NCI-H510A treated with DMSO at 0.1 percent for 48 hours (cell line): ENCODE measurements around the gene CES1.
"Not testable (repeated sequence)": the region's sequence is repeated elsewhere in the genome, so short reads cannot be mapped to it uniquely, and the experiment has no call there.

Experiments used
- DNase-seq: peaks from one replicate; lab custom pipeline; 2025; lab: John Stamatoyannopoulos, UW

Gene CES1

DNA sequence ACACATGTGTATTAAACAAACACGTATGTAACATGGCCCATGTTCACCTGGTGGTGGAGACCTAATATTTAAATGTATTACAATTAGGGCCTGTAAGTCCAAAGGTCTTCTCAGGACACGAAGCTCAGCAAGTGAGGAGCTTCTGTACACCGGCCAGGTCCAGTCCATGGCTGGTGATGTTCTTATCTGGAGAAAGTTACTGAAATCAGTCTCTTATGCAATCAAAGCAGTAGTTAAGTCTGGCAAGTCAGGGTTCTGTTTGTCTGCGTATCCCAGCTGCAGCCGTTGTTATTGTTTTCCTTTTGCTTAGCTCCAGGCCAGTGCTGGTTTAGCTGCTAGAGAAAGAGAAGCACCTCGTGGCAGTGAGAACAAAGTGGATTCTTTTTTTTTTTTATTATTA is 41.4 kb downstream of the CES1 start:
- not testable (repeated sequence) for DNase-seq

DNA sequence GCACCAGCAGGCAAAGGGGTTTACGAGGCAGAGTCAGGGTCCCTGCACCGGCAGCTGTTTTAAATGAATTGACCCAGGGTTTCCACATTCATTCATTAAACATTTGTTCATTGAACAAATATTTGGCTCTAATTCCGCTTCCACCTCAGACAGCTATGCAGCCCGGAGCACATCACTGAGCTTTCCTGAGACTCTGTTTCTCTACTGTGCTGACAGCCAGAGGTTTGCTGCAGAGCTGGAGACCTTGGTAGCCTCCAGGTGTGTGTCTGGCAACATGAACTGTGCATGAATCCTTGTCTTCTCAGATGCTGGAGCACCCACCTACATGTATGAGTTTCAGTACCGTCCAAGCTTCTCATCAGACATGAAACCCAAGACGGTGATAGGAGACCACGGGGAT is 42.7 kb downstream of the CES1 start:
- DNase-seq, result not testable (repeated sequence)

DNA sequence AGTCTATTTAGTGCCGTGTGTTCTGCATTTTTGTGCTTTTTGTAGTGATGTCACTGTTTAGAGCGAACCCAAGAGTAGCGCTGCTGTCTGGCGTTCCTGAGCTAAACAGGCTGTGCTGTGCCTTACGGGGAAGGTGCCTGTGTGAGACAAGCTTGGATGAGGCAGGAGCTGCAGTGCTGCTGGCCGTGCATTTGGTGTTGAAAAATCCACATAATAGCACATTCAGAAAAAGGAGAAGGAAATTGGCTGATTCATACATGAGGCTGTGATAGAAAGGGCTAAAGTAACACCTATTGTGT is 50.2 kb downstream of the CES1 start:
- not testable (repeated sequence) for DNase-seq

DNA sequence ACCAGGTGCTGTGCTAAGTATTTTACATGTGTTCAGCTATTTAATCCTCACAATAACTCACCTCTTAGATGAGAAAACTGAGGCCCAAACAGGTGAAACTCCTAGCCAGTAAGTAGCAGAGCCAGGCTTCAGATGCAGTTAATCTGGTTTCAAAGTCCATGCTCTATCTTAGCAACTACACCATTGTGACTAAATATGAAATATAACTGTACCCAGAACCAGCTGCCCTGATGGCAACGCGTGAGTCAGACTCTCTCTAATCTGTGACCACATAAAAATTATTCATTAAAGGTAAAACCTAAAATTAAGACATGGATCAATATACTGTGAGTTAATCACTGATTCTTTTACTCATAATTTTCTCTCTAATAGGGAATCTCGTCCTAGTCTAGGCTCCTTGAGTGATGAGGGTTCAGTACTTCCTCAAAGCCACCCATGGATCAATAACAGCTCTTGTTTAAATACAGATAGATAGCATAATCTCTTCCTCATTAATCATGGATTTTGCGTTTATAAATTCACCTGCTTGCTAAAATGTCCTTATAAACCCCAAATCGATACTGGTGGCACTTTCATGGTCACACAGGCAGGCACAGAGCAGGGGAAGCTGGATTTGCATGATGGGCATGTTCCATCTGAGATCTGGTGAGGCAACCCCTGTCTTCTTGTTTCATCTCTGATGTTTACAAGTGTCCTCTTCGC is 50.7 kb downstream of the CES1 start:
- not testable (repeated sequence) for DNase-seq

DNA sequence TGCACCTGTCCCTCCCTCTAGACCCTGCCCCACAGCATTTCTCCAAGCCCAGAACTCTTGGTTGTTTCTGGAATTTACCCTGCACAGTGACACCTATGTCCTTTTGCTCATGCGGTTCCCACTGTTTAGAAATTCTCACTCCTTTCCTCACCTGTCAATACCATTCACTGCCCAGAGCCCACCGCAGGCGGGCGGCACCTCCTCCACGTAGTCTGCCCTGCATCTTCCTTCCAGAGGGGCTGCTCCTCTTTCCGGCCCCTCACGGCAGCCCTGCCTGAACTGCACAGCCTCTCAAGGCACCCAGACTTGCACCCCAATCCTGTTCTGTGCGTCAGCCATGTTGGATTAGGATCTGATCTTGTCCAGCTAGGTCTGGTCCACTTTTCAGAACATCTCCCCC is 51.4 kb downstream of the CES1 start:
- not testable (repeated sequence) for DNase-seq

DNA sequence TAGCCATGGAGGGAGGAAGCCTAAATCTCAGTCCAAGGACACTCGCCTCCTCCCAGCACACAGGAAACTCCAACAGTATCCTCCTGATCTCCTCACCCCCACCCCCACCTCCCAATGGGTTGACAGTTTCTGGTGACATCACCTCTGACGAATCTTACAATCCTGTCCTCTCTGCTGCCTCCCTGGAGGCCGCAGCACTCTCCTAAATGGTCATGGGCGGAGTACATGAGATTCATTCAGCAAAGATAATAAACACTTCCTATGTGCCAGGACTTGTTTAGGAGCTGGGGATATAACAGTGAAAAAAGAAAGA is 52.8 kb downstream of the CES1 start:
- DNase-seq, result not testable (repeated sequence)

DNA sequence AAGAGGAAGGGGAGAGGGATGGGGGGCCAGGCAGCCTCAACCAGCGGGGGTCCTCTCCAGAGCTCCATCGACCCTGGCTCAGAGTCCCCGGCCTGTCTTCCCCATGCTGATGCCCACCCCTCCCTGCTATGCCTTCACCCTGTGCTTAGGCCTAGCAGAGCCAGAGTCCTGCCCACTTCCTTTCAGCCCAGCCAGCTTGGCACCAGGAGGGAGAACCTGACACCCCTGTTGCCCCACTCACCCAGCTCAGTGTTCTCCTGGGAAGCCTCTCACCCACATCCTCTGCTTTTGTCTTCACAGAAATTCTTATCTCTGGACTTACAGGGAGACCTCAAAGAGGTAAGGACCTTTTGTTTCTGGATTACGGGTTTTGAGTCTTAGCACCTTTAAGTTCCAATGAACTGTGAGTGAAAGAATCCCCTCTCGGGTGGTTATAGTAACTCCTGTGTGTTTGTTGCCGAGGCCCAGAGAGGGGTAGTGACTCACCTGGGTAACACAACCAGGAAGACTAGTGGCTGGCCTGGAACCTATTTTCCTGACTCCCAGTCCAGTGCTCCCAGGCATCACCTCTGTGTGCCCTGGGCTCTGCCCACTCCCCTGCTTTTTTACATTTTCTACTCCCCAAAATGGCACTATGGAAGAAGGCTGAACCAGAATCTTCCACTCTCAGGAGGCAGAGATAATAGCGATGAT is 53.3 kb downstream of the CES1 start:
- no peak for DNase-seq

DNA sequence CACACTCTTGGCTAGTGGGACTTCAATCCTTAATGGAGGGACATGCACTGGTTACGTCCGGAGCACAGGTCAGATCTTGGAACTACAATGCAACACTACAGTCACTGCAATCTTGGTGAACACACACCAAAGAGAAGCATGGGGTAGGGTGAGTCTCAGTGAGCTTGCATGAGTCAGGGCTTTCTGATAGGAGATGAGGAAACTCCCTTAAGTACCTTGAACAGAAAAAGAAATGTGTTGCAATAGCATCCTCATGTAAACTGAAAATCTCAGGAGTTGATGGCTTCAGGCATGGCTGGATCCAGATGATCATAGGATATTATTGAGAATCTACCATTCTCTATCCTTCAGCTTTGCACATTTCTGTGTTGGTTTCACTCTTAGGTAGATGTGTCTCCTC is 54.1 kb downstream of the CES1 start:
- DNase-seq, result no peak

DNA sequence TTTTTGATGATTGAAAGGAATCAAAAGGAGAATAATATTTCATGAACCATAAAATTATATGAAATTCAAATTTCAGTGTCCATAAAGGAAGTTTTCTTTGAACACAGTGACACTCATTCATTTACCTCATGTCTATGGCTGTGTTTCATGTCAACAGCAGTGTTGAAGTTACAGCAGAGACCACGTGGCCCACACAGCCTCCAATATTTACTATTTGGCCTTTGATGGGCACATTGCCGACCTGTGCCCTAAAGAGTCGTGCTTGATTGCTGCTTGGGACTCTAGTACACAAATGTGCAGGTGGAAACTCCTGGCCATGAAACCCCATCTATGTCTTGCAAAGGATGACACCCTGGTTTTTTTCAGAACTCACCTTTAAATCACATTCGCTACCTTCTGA is 57.0 kb downstream of the CES1 start:
- no peak for DNase-seq

DNA sequence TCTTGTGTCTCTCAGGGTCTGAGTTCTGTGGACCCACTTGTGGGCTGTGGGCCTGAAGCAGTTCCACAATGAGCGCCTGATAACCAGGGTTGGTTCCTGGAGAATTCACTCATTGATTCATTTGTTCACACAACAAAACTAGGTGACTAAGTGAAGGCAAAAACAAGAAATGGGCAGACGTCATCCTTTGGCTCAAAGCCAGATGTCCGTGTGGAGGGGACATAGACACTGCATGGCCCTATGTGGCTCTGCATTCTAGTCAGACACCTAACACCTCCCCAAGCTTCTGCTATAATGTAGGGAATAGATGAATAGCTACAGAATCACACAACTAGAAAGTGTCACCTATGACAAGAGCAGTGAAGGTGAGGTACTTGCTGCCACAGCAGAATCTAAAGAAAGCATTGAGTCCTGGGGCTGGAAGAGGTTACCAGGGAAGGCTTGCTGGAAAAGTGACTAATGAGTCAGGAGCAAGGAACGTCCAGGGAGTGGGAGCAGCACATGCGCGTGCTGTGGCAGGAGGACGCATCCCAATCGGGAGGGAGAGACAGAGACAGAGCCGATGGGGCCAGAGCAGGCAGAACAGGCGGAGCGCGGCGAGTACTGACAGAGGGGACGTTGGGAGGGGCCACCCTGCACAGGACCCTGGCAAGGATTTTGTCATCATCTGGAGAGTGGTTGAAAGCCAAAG is 58.9 kb downstream of the CES1 start:
- DNase-seq, result no peak

DNA sequence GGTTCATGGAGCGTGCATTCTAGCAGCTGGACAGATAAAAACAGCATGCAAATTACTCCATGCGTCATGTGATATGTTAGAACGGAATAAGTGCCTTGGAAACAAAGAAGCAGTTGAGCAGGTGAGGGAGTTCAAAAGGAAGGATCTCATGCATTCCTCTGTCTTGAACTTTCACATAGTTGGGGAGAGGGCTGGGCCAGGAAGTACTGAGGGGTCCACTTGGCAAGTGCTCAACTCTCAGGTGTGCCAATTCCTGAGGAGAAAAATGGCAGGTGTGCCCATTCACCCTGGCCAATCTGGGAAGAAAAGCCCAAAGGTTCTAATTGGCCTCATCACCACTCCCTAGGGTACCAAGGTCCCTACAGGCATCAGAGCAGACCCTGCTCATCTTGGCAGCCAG is 67.7 kb downstream of the CES1 start:
- DNase-seq, result no peak

DNA sequence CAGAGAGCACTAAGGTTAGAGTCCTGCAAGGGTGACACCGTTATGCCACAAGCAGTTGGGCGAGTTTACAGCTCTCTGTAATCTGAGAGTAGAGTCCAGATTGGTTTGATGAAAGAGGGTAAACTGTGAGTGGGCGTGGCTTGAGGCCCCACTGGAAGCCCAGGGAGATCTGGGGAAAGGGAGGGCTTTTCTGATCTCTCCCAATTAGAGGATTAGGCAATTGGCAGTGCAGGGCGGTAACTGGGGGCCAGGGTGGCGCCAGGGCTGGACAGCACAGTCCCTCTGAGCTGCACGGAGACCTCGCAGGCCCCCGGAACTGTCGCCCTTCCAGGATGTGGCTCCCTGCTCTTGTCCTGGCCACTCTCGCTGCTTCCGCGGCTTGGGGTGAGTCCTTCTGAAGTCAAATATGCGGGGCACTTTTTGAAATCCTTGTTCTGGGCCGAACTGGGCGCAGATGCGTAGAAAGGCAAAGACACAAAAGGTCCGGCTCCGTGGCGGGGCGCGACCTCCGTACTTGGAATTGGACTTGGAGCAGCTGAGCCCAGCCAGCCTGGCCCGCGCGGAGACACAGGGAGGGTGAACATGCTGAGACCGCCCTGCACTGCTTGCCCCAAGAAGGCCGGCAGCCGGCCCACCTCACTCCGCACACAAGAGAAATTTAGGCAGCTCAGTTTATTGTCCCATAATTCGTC is 72.4 kb downstream of the CES1 start:
- no peak for DNase-seq

DNA sequence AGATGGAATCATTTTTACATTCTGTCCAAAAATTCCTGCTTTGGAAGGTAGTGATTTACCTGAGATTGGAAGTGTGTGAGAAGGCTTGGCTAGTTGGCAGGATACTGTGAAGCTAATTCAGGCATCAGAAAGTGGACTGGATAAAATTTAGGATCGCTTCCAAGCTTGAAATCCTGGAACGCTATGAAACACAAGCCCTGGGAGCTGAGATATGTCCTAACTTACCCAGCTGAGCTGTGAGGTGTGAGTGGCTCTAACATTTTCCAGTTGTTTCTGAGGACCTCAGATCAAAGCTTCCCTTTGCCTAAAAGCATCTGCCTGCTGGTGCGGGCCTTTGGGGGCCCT is 73.0 kb downstream of the CES1 start:
- DNase-seq, result not testable (repeated sequence)

DNA sequence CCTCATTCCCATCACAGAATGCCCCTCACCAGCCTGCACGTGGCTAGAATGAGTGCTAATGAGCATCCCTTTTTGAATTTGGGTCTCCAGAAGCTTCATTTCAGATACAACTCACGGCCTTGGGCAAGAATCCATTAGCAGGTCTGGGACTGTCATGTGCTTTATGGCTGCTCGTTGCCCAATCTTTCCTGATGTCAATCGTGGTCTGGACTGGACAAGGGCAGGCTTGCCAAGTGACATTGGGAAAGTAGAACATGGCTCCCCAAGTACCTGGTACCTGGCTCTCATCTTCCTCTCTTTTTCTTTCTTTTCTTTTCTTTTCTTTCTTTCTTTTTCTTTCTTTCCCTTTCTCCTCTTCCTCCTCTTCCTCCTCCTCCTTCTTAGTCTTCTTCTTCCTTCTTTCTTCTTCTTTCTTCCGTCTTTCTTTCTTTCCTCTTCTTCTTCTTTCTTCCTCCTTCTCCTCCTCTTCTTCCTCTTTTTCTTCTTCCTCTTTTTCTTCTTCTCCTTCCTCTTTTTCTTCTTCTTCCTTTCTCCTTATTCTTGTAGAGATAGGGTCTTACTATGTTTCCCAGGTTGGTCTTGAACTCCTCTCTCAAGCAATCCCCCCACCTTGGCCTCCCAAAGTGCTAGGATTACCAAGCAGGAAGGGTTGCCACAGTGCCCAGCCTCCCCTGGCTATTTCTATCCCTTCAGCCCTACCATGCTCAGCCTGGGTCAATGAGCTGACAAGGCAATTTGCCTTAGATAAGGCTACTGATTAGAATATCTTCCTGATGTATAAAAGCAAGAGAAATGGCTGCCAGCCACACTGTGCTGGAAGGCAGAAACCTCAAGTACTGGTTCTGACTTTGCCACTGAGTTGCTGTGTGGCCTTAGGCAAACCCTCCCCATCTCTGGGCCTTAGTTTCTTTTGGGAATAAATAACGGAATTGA is 75.0 kb downstream of the CES1 start:
- not testable (repeated sequence) for DNase-seq

DNA sequence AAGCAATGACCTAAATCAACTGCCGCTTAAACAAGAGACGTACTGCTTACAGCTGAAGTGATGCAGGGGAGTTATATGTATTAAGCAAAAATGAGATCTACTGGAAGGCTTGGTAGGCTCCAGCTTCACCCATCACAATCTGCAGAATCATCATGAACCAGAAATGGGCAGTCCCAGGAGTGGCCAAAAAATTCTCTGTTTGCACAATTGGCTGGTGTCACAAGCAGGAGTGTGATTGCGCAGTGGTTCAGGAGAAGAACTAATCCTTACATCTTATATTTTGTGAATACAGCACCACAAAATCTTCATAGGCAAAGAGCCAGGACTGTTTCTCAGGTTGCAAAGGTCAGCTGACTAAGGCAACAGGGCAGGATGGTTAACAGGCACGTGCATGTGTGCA is 75.9 kb downstream of the CES1 start:
- DNase-seq, result no peak

DNA sequence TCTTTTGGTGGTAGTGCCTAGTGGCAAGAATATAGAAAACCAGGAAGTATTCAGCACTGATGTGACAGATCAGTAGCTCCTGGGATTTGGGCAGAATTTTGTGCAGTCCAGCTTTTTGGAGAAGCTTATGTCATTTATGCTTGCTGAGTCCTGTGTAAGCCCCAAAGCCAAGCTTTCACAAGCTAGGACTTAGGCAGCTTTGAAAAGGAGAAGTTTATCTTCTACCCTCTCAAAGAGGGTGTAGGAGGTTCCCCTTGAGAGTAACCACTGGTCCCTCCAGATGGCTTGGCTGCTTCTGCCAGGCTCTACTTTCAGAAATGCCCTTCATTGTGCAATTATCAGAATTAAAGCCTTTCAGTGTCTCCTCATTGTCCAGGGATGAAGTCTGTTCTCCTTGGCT is 78.8 kb downstream of the CES1 start:
- DNase-seq, result no peak

DNA sequence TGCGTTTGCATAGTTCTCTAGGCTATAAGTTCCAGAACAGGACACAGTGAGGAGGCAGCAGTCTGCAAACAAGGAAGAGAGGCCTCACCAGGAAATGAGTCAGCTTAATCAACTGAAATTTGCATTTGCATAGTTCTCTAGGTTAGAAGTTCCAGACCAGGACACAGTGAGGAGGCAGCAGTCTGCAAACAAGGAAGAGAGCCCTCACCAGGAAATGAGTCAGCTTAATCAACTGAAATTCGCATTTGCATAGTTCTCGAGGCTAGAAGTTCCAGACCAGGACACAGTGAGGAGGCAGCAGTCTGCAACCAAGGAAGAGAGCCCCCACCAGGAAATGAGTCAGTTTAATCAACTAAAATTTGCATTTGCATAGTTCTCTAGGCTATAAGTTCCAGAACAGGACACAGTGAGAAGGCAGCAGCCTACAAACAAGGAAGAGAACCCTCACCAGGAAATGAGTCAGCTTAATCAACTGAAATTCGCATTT is 79.7 kb downstream of the CES1 start:
- DNase-seq, result not testable (repeated sequence)
